Measurements from ENCODE around the gene PTPRN2.
"Not testable (repeated sequence)": the region's sequence is repeated elsewhere in the genome, so short reads cannot be mapped to it uniquely, and the experiment has no call there.

- TF ChIP-seq CTCF (IDR thresholded peaks at IDR 0.05); REST (IDR thresholded peaks at IDR 0.05; ENCODE audit: insufficient read depth in 1 of 2, low read depth in 2 of 2, low read length in 1 of 2); TCF7L2 (IDR thresholded peaks at IDR 0.05; ENCODE audit: low read depth, low read length); POLR2AphosphoS5 (IDR thresholded peaks at IDR 0.05; ENCODE audit: low read depth, low read length); SIN3A (IDR thresholded peaks at IDR 0.05; ENCODE audit: borderline replicate concordance, insufficient read depth, low read depth, low read length): not testable (repeated sequence)
Measured at GRCh38 chr7:157910045-157910444, 677.6 kb downstream of the PTPRN2 start.
